Measurements from ENCODE around the gene MEOX2. TPM values are rescaled to one million over a fixed set of nuclear protein-coding genes. Genes with fewer than 3 reads are reported as not detected.

The MEOX2 gene
- total RNA-seq, 1 donor from 2014 or later: not detected

GRCh38 chr7:15580604-15581351 lies 105.7 kb downstream of the MEOX2 start:
- Mint-ChIP-seq H3K4me3 (ENCODE audit: unreplicated experiment) (no peak overlapping the region), H3K27me3 (ENCODE audit: low read depth, unreplicated experiment) (no peaks in the 10 kb centered on the region), H3K27ac (ENCODE audit: unreplicated experiment) (no peak overlapping the region), H3K9me3 (ENCODE audit: unreplicated experiment) (peaks cover 9% of the 10 kb centered on the region), H3K4me1 (ENCODE audit: low read depth, unreplicated experiment) (no peaks in the 10 kb centered on the region), H3K36me3 (ENCODE audit: low read depth, unreplicated experiment) (peaks cover 2% of the 10 kb centered on the region)
- no peak for TF ChIP-seq CTCF (IDR thresholded peaks at IDR 0.05; ENCODE audit: insufficient read depth, low read depth, low read length)
- TF ChIP-seq EZH2 (IDR thresholded peaks at IDR 0.05; ENCODE audit: insufficient read depth, low read length): no peak
- no peak overlapping the region for H3K4me3 ChIP-seq (ENCODE audit: insufficient read depth, low read depth, low read length)
- H3K9ac ChIP-seq (ENCODE audit: low read length): no peak overlapping the region
- no peaks in the 10 kb centered on the region for H3K36me3 ChIP-seq (ENCODE audit: insufficient read depth, low read length)
- H2AFZ ChIP-seq (ENCODE audit: low read depth, low read length): no peak overlapping the region
- H3K9me3 ChIP-seq (ENCODE audit: insufficient read depth, low read depth, low read length): peaks cover 3% of the 10 kb centered on the region
- FAIRE-seq (no peak), DNase-seq (ENCODE audit: low read depth) (no peak)
- no peak overlapping the region for H3K4me2 ChIP-seq (ENCODE audit: low read length)
- no peak overlapping the region for H3K27ac ChIP-seq (ENCODE audit: low read depth, low read length)
- no peaks in the 10 kb centered on the region for H3K27me3 ChIP-seq (ENCODE audit: insufficient read depth, low read length)
- H3K4me1 ChIP-seq (ENCODE audit: insufficient read depth, low read length): no peaks in the 10 kb centered on the region
- H3K79me2 ChIP-seq (ENCODE audit: insufficient read depth, low read length): no peaks in the 10 kb centered on the region
- no peaks in the 10 kb centered on the region for H4K20me1 ChIP-seq (ENCODE audit: insufficient read depth, low read length)

GRCh38 chr7:15577600-15577999 lies 108.9 kb downstream of the MEOX2 start:
- TF ChIP-seq CTCF (IDR thresholded peaks at IDR 0.05; ENCODE audit: insufficient read depth, low read depth, low read length) (no peak), EZH2 (IDR thresholded peaks at IDR 0.05; ENCODE audit: insufficient read depth, low read length) (no peak)
- Histone ChIP-seq H3K79me2 (ENCODE audit: insufficient read depth, low read length) (no peaks in the 10 kb centered on the region), H3K27ac (ENCODE audit: low read depth, low read length) (no peak overlapping the region), H3K4me2 (ENCODE audit: low read length) (no peak overlapping the region), H3K27me3 (ENCODE audit: insufficient read depth, low read length) (no peaks in the 10 kb centered on the region), H2AFZ (ENCODE audit: low read depth, low read length) (no peak overlapping the region), H4K20me1 (ENCODE audit: insufficient read depth, low read length) (no peaks in the 10 kb centered on the region), H3K4me1 (ENCODE audit: insufficient read depth, low read length) (no peaks in the 10 kb centered on the region), H3K9ac (ENCODE audit: low read length) (no peak overlapping the region), H3K36me3 (ENCODE audit: insufficient read depth, low read length) (no peaks in the 10 kb centered on the region), H3K4me3 (ENCODE audit: insufficient read depth, low read depth, low read length) (no peak overlapping the region), H3K9me3 (ENCODE audit: insufficient read depth, low read depth, low read length) (no peaks in the 10 kb centered on the region)
- DNase-seq (ENCODE audit: low read depth) (no peak), FAIRE-seq (no peak)
- Mint-ChIP-seq H3K27me3 (ENCODE audit: low read depth, unreplicated experiment) (no peaks in the 10 kb centered on the region), H3K9me3 (ENCODE audit: unreplicated experiment) (no peaks in the 10 kb centered on the region), H3K4me1 (ENCODE audit: low read depth, unreplicated experiment) (no peaks in the 10 kb centered on the region), H3K36me3 (ENCODE audit: low read depth, unreplicated experiment) (no peaks in the 10 kb centered on the region), H3K4me3 (ENCODE audit: unreplicated experiment) (no peak overlapping the region), H3K27ac (ENCODE audit: unreplicated experiment) (no peak overlapping the region)

GRCh38 chr7:15571301-15571878 lies 115.1 kb downstream of the MEOX2 start:
- H3K4me3 ChIP-seq (ENCODE audit: insufficient read depth, low read depth, low read length): no peak overlapping the region
- Mint-ChIP-seq H3K27ac (ENCODE audit: unreplicated experiment) (no peak overlapping the region), H3K4me1 (ENCODE audit: low read depth, unreplicated experiment) (no peaks in the 10 kb centered on the region), H3K36me3 (ENCODE audit: low read depth, unreplicated experiment) (no peaks in the 10 kb centered on the region), H3K9me3 (ENCODE audit: unreplicated experiment) (no peaks in the 10 kb centered on the region), H3K27me3 (ENCODE audit: low read depth, unreplicated experiment) (no peaks in the 10 kb centered on the region), H3K4me3 (ENCODE audit: unreplicated experiment) (no peak overlapping the region)
- TF ChIP-seq CTCF (IDR thresholded peaks at IDR 0.05; ENCODE audit: insufficient read depth, low read depth, low read length): no peak
- TF ChIP-seq EZH2 (IDR thresholded peaks at IDR 0.05; ENCODE audit: insufficient read depth, low read length): no peak
- peak; percentile 26 for DNase-seq (ENCODE audit: low read depth)
- H3K27me3 ChIP-seq (ENCODE audit: insufficient read depth, low read length): no peaks in the 10 kb centered on the region
- no peaks in the 10 kb centered on the region for H3K9me3 ChIP-seq (ENCODE audit: insufficient read depth, low read depth, low read length)
- no peak for FAIRE-seq
- H3K4me1 ChIP-seq (ENCODE audit: insufficient read depth, low read length): no peaks in the 10 kb centered on the region
- no peaks in the 10 kb centered on the region for H3K36me3 ChIP-seq (ENCODE audit: insufficient read depth, low read length)
- no peak overlapping the region for H2AFZ ChIP-seq (ENCODE audit: low read depth, low read length)
- no peak overlapping the region for H3K9ac ChIP-seq (ENCODE audit: low read length)
- no peak overlapping the region for H3K27ac ChIP-seq (ENCODE audit: low read depth, low read length)
- H3K79me2 ChIP-seq (ENCODE audit: insufficient read depth, low read length): no peaks in the 10 kb centered on the region
- no peaks in the 10 kb centered on the region for H4K20me1 ChIP-seq (ENCODE audit: insufficient read depth, low read length)
- peak overlapping the region; percentile 32 for H3K4me2 ChIP-seq (ENCODE audit: low read length)

Measured in astrocyte (in vitro differentiated cells and primary cell).